Activated CD8-positive, alpha-beta memory T cell treated with anti-CD3 and anti-CD28 coated beads, Interleukin-2, amount 50 U/mL, for 48 hours (primary cell): Measurements from ENCODE around the gene FGF18.
A peak's percentile ranks its signal among the peaks of the same experiment; 100 is the strongest.

Experiments
- DNase-seq: peaks from one replicate; pipeline ENCODE4 v3.0.0-alpha.2; 2020

The FGF18 gene

GRCh38 chr5:171445644-171446516, 26.4 kb downstream of the FGF18 start:
- DNase-seq: no peak

- DNase-seq: no peak
Observed at GRCh38 chr5:171447226-171447625, 27.8 kb downstream of the FGF18 start.

DNA sequence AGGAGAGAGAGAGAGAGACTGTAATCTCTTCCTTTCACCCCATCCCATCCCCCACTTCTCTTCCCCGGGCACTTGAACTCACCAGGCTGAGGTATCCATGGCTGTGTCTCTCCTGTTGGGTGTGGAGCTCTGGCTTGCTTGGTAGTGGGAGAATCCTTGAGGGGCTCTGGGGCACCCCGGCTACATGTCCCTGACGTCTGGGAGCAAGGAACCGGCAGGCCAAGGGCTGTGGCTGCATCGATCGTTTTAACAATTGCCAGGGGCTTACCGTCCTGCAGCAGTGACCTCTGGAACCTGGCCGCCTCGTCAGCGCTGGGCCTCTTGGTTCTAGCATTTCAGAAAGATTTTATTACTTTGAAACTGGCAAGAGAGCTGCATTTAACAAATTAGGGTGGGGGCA, 30.0 kb downstream of the FGF18 start:
- DNase-seq: no peak

DNA sequence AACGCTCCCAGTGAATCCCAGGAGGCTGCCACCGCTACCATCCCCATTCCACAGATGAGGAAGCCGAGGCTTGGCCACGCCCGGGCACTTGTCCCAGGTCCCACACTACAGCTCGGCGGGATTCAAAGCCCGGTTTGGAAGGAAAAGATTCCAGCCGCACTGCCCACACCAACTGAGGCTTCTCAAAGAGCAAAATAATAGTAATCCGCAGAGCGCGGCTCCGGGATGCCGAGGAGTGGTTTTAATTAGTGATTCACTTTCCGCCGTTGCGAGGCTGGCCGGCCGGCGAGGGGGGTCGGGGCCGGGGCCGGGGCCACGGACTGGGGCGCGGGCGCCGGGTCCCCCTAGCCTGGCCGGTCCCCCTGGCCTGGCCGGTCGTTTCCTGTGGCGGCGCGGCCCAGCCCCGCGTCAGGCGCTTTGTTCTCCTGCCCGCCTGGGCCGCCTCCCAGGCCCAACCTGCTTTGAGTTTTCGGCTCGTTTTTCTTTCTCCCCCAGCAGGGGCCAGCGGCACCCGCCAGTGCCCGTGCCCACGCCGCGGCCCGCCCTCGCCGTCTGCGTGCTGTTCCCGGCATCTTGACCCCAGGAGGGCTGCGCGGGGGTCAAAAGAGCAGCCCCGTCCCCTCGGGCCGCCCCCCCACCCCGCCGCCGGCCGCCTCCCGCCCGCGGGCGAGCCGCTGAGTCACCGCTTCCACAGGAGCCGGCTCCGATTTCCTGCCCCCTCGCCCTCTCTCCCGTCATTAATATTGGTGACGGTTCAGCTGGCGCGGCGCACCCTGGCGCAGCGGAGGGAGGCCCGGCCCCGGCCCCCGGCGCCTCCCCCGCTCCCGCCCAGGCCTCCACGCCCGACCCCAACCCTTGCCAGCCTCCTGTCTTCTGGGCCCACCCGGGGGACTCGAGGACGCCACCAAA, 31.2 kb downstream of the FGF18 start:
- DNase-seq: peak; percentile 55

DNA sequence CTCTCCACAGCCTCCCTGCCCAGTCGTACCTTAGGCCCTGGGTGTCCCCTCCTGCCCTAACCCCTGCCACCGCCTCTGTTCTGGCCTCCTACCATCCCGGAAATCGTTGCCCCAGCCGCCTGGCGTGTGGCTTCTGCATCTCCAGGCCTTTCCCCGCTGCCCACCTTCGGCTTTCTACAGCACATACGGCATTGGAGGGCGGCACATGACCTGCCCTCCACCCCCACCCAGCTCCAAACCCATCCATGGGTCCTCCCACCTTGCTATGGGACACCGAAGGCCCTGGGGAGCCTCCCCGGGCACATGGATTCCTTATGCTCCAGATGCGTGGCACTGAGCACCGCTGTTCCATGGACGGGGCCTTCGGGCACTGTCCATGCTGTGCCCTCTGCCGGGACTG, 32.0 kb downstream of the FGF18 start:
- no peak for DNase-seq

DNA sequence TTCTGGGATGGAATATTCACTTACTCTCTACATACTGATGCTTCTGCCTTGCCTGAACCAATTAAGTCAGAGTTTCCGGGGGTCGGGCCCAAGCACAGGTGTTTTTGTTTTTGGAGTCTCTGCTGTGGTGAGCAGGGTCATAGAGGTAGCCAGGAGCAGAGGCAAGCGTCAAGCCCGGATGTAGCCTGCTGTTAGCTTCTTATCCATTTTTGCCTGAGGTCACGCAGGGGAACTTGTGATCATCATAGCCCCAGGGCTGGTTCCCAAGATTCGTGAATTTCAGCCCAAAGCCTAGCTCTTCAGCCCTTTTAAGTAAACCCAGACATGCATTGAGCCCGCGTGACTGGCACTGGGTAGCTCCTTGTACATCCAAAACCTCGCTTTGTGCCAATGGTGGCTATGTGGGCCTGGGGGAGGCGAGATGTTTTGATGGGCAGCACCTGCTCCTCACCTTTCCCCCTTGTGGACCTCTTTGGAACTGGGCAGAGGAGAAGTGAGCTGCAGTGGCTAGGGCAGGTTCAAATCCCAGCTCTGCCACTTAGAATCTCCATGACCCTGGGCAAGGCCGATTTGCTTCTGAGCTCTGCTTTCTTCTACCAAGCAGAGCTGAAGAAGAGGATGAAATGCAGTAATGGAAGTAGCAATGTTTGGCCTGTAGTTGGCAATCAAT, 33.7 kb downstream of the FGF18 start:
- DNase-seq: no peak

- no peak for DNase-seq
Observed at GRCh38 chr5:171453988-171454387, 34.5 kb downstream of the FGF18 start.

DNA sequence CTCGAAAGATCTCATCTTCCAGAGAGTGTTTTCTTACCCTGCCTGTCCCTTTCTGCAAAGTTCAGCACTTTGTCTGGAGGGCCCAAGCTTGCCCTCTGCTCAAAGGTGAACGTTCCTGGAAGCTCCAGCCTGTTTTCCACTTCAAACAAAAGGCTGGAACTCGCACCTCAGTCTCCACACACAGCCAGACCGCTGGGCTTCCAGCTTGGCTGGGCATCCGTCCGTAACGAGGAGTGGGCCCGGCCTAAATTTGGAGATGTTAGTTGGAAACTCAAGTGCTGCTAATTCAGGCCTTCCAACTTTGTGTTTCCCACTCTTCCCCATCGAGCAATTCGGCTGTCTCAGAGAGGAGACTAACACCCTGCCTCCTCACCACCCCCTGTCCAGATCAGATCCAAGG, 35.1 kb downstream of the FGF18 start:
- DNase-seq: no peak

DNA sequence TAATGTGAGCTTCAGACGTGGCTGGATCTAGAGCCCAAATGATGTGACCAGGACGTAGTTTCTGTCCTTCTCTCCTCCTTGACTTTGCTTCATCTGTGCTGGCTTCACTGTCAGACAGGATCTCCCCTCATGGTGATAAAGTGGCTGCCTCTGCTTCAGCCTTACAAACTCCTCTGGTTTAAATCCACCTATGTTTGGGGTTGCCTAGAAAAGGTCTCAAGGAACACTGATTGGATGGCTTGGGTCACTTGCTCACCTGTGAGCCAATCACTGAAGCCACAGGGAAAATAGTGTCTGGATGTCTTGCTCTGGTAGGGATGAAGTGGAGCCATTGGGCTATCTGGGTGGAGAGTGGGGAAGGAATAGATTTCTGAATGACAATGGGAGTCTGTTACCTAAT, 36.1 kb downstream of the FGF18 start:
- no peak for DNase-seq

GRCh38 chr5:171457208-171457981, 37.9 kb downstream of the FGF18 start:
- no peak for DNase-seq

- DNase-seq: no peak
Observed at GRCh38 chr5:171459839-171460238, 40.4 kb downstream of the FGF18 start.

DNA sequence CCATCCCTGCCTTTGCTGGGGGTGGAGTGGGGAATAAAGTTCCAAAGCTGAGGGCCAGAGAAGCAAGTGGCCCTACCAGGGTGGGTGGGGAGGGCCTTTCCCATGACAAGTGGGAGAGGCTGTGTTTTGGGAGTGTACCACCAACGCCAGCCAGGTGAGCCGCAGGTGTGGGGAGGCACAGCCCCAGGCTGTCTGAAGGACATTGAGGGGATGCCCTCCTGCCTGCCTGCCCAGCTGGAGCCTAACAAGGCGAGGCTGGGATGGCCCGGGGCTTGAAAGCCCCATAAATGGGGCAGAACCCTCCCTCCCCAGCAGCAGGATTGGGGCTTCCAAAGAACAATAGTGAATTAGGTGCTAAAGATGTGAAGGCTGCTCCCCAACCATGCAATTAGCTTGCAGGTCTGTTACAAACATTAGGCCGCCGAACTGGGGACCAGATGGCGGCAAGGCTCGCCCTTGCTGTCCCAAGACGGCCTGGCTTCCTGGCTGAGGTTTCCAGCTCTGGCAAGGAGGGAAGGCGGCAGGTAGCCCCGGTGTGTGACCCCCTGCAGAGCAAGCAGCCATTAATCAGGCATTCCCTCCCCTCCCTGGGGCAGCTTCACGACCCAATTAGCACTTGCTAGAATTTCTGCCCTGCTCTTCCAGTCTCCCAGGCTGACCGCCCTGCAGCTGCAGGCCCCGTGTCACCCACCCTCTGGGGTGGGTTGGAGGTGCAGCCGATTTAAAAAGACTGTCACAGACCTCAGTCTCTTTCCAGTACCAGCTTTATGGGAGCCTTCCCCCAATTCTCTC, 42.9 kb downstream of the FGF18 start:
- no peak for DNase-seq

- no peak for DNase-seq
Observed at GRCh38 chr5:171462928-171463861, 43.7 kb downstream of the FGF18 start.

GRCh38 chr5:171463862-171464229, 44.4 kb downstream of the FGF18 start:
- no peak for DNase-seq

GRCh38 chr5:171464829-171465228, 45.4 kb downstream of the FGF18 start:
- DNase-seq: no peak

GRCh38 chr5:171467107-171467506, 47.7 kb downstream of the FGF18 start:
- no peak for DNase-seq

DNA sequence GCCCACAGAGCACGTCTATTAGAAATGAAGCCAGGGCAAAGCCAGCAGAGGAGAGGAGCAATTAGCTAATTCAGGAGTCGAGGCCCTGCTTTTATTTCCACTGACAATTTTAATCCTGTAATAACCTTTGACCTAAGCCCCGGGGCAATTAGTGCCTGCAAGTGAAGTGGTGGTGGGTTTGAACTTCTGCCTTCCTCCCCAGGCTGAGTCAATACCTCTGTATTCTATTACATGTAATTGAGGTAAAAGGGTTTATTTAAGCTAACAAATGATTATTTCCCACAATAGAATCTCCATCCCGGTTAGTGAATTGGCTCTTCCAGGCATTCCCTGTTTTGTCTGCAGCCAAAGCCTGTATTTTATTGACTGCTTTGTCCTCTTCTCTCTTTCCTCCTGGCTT, 49.9 kb downstream of the FGF18 start:
- DNase-seq: no peak

- no peak for DNase-seq
Observed at GRCh38 chr5:171470420-171470819, 51.0 kb downstream of the FGF18 start.

DNA sequence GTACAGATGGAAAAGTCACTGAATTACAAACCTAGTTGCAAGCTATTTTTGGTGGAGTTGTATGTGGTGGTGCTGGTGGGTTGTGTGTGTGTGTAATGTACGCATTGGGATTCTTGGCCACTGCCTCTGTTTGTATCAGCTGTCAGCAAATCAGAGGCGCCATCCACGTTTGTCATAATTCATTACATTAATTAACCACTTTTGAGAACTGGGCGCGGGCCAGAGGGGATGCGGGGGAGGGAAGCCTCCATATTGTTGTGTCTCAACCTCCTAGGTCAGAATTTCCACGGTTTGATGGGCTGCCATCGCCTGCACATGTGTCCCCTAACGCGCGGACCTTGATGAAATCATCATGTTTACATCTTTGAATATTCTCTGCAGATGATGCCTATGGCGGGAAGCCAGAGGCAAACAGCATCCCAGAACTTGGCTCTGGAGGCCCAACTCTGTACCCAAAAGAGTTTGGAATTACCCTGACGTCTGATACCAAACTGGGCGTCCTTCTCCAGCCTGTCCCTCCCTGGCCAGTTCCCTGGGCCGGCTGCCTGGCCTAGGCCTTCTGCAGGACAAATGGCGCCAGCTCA, 54.9 kb downstream of the FGF18 start:
- DNase-seq: no peak

DNA sequence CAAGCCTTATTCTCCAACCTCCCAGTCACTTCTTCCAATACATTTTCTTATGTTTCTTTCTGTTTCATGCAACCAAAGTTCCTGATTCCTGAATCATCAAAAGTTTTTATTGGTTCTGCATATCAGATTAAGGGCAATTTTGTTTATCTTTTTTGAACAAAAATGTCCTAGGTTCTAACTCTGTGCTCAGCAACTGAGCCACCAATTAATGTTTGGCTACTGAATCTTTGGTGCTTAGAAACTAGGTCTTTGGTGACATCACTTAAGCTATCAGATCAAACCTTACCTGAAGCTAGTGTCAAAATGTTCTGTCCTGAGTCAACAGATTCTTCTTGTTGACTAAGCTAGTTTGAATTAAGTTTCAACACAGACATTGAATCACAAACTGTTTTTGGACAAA, 56.1 kb downstream of the FGF18 start:
- DNase-seq: no peak
